H9 (cell line): ENCODE measurements around the gene ADAMTS6. TPM values are rescaled to one million over a fixed set of nuclear protein-coding genes. Genes with fewer than 3 reads are reported as not detected.

ENCODE experiments used
- DNase-seq: peaks from one replicate; pipeline ENCODE4 v3.0.0-alpha.2; 2017
- H2AFZ ChIP-seq: one replicate; pipeline ENCODE4 v1.6.1; 2013; ENCODE audit warnings: mild to moderate bottlenecking, low read length, control low read depth, moderate library complexity
- H2AK5ac ChIP-seq: 2 replicates; pipeline ENCODE4 v1.6.1; 2013; ENCODE audit warnings: low read length, control low read depth, mixed read lengths; ENCODE audit not compliant: insufficient read length
- H2BK120ac ChIP-seq: one replicate; pipeline ENCODE4 v1.6.1; 2013; ENCODE audit warnings: low read depth, mild to moderate bottlenecking, low read length, control low read depth, inconsistent platforms; ENCODE audit not compliant: poor library complexity, severe bottlenecking
- H2BK12ac ChIP-seq: 2 replicates; pipeline ENCODE4 v1.6.1; 2013; ENCODE audit warnings: low read length, control low read depth, mixed read lengths, low read depth; ENCODE audit not compliant: insufficient read length
- H2BK15ac ChIP-seq: 2 replicates; pipeline ENCODE4 v1.6.1; 2013; ENCODE audit warnings: low read depth, low read length, control low read depth
- H2BK20ac ChIP-seq: one replicate; pipeline ENCODE4 v1.6.1; 2013; ENCODE audit warnings: low read depth, mild to moderate bottlenecking, low read length, control low read depth, inconsistent platforms; ENCODE audit not compliant: poor library complexity, severe bottlenecking
- H2BK5ac ChIP-seq: 2 replicates; pipeline ENCODE4 v1.6.1; 2013; ENCODE audit warnings: low read length, control low read depth, mixed read lengths; ENCODE audit not compliant: insufficient read length
- H3K14ac ChIP-seq: 2 replicates; pipeline ENCODE4 v1.6.1; 2013; ENCODE audit warnings: low read length, control low read depth; ENCODE audit not compliant: insufficient read depth
- H3K18ac ChIP-seq: 2 replicates; pipeline ENCODE4 v1.6.1; 2013; ENCODE audit warnings: low read depth, mild to moderate bottlenecking, mixed read lengths, low read length, control low read depth; ENCODE audit not compliant: insufficient read length
- H3K23ac ChIP-seq: 2 replicates; pipeline ENCODE4 v1.6.1; 2013; ENCODE audit warnings: low read length, control low read depth, mixed read lengths, low read depth; ENCODE audit not compliant: insufficient read length
- H3K23me2 ChIP-seq: 2 replicates; pipeline ENCODE4 v1.6.1; 2013; ENCODE audit warnings: low read depth, mild to moderate bottlenecking, mixed read lengths, low read length, control low read depth; ENCODE audit not compliant: insufficient read length, poor library complexity, severe bottlenecking
- H3K27ac ChIP-seq: 2 replicates; pipeline ENCODE4 v1.5.1; 2013; ENCODE audit warnings: low read length, control low read depth, mixed read lengths, low read depth; ENCODE audit not compliant: insufficient read length
- H3K27me3 ChIP-seq: 2 replicates; pipeline ENCODE4 v1.6.1; 2013; ENCODE audit warnings: low read length, control low read depth, inconsistent platforms; ENCODE audit not compliant: insufficient read depth
- H3K4ac ChIP-seq: 2 replicates; pipeline ENCODE4 v1.6.1; 2013; ENCODE audit warnings: low read depth, mild to moderate bottlenecking, control low read depth, inconsistent platforms, low read length, moderate library complexity
- H3K4me1 ChIP-seq: 2 replicates; pipeline ENCODE4 v1.6.1; 2013; ENCODE audit warnings: low read length, control low read depth, inconsistent platforms; ENCODE audit not compliant: insufficient read depth
- H3K4me2 ChIP-seq: 2 replicates; pipeline ENCODE4 v1.6.1; 2013; ENCODE audit warnings: low read length, control low read depth, mixed read lengths; ENCODE audit not compliant: insufficient read length, insufficient read depth
- H3K56ac ChIP-seq: 2 replicates; pipeline ENCODE4 v1.6.1; 2013; ENCODE audit warnings: low read depth, mild to moderate bottlenecking, mixed read lengths, low read length, control low read depth; ENCODE audit not compliant: insufficient read length
- H3K79me1 ChIP-seq: 2 replicates; pipeline ENCODE4 v1.6.1; 2013; ENCODE audit warnings: low read depth, mild to moderate bottlenecking, moderate library complexity, low read length, control low read depth, inconsistent platforms; ENCODE audit not compliant: insufficient read depth, poor library complexity, severe bottlenecking
- H3K79me2 ChIP-seq: 2 replicates; pipeline ENCODE4 v1.6.1; 2013; ENCODE audit warnings: low read length, control low read depth, inconsistent platforms; ENCODE audit not compliant: insufficient read depth
- H3K9ac ChIP-seq: 2 replicates; pipeline ENCODE4 v1.6.1; 2013; ENCODE audit warnings: low read length, control low read depth, mixed read lengths; ENCODE audit not compliant: insufficient read length; ENCODE audit errors: extremely low read depth
- H3K9me3 ChIP-seq: one replicate; pipeline ENCODE4 v1.6.1; 2013; ENCODE audit warnings: low read depth, low read length, inconsistent platforms; ENCODE audit not compliant: control insufficient read depth
- H3T11ph ChIP-seq: one replicate; pipeline ENCODE4 v1.6.1; 2013; ENCODE audit warnings: mild to moderate bottlenecking, low read length, control low read depth, inconsistent platforms
- H4K20me1 ChIP-seq: one replicate; pipeline ENCODE4 v1.6.1; 2013; ENCODE audit not compliant: control insufficient read depth, insufficient read length, insufficient read depth
- H4K5ac ChIP-seq: 2 replicates; pipeline ENCODE4 v1.6.1; 2013; ENCODE audit warnings: low read depth, mild to moderate bottlenecking, mixed read lengths, low read length, control low read depth; ENCODE audit not compliant: insufficient read length
- H4K8ac ChIP-seq: replicated peaks from 2 replicates; pipeline ENCODE4 v1.6.1; 2013; ENCODE audit warnings: low read length, control low read depth, mixed read lengths, low read depth; ENCODE audit not compliant: insufficient read length
- H4K91ac ChIP-seq: 2 replicates; pipeline ENCODE4 v1.6.1; 2013; ENCODE audit warnings: low read depth, mild to moderate bottlenecking, moderate library complexity, mixed read lengths, low read length, control low read depth; ENCODE audit not compliant: insufficient read length
- H3K27ac Mint-ChIP-seq, 3 experiments: 2 replicates in 2 of 3; 3 replicates in 1 of 3; pipeline ENCODE4 v1.8.0; 2020 to 2021; ENCODE audit warnings: mixed read lengths in 3 of 3, mild to moderate bottlenecking in 1 of 3, moderate library complexity in 1 of 3
- H3K27me3 Mint-ChIP-seq: 2 replicates; pipeline ENCODE4 v1.8.0; 2021; ENCODE audit warnings: low read depth, mild to moderate bottlenecking, moderate library complexity, mixed read lengths
- H3K36me3 Mint-ChIP-seq, 3 experiments: 2 replicates in 2 of 3; 3 replicates in 1 of 3; pipeline ENCODE4 v1.8.0; 2020 to 2021; ENCODE audit warnings: low read depth in 3 of 3, mixed read lengths in 3 of 3; ENCODE audit not compliant: insufficient read depth in 1 of 3
- H3K4me1 Mint-ChIP-seq, 2 experiments: 2 replicates each; pipeline ENCODE4 v1.8.0; 2020; ENCODE audit warnings: mixed read lengths in 2 of 2
- H3K4me3 Mint-ChIP-seq, 2 experiments: 2 replicates in 1 of 2; 3 replicates in 1 of 2; pipeline ENCODE4 v1.8.0; 2020 to 2021; ENCODE audit warnings: mild to moderate bottlenecking in 2 of 2, mixed read lengths in 2 of 2, moderate library complexity in 1 of 2
- H3K9me3 Mint-ChIP-seq, 2 experiments: 2 replicates in 1 of 2; 3 replicates in 1 of 2; pipeline ENCODE4 v1.8.0; 2020; ENCODE audit warnings: mild to moderate bottlenecking in 2 of 2, mixed read lengths in 2 of 2, moderate library complexity in 1 of 2
- WGBS: extraction: QIAGEN DNeasy Blood & Tissue Kit; methylation state at CpG from one replicate; pipeline ENCODE4 v1.1.7; 2013; ENCODE audit warnings: missing lambda C conversion rate, low lambda C conversion rate, mixed read lengths; ENCODE audit not compliant: insufficient read length; ENCODE audit errors: extremely low coverage; 5-methylcytosine and 5-hydroxymethylcytosine counted together
- total RNA-seq: library from RNA; stranded (reverse); gene quantifications from 2 replicates; pipeline ENCODE4 v1.2.1, GENCODE V29; 2021
- TF ChIP-seq, protein P1 (sequence below): fragments of 200-600 bp; sonication (generic); conservative IDR thresholded peaks from 3 replicates; pipeline ENCODE4 v1.8.0; 2021; ENCODE audit warnings: antibody characterized with exemption, mild to moderate bottlenecking

The ADAMTS6 gene
- total RNA-seq, 1 experiment from 2014 or later: 0.33 TPM

DNA sequence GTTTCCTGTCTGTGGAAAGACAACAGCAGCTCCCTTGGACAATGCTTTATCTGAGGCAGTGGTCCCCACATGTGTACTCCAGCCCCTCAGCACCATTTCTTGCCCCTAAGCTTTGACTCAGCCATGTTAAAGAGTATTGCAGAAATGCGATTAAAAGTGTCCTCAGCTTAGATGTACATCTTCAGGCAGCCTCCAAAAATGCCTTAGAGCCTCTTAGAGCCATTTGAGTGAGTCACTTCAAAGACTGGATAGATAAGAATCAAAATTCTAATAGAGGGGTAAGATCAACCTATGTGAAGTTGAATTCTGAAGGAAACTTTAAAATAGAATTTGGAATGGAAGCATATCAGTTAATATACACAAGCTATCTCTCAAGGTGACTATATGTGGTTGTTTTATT, 296.3 kb downstream of the ADAMTS6 start:
- Histone ChIP-seq H3K23ac (no peak overlapping the region), H3T11ph (no peak overlapping the region), H4K8ac (no peak overlapping the region), H3K14ac (no peak overlapping the region), H3K4ac (no peak overlapping the region), H2AFZ (no peak overlapping the region), H3K23me2 (no peaks in the 10 kb centered on the region), H3K79me1 (no peaks in the 10 kb centered on the region), H3K4me1 (no peaks in the 10 kb centered on the region), H2BK120ac (no peak overlapping the region), H3K9me3 (no peaks in the 10 kb centered on the region), H2BK5ac (no peak overlapping the region), H4K91ac (no peak overlapping the region), H2BK20ac (no peak overlapping the region), H3K56ac (no peak overlapping the region), H3K27ac (no peak overlapping the region), H3K18ac (no peak overlapping the region), H3K9ac (no peak overlapping the region), H2BK12ac (no peak overlapping the region), H3K4me2 (no peak overlapping the region), H3K79me2 (no peaks in the 10 kb centered on the region), H4K20me1 (no peaks in the 10 kb centered on the region), H2AK5ac (no peak overlapping the region), H2BK15ac (no peak overlapping the region), H4K5ac (no peak overlapping the region), H3K27me3 (no peaks in the 10 kb centered on the region)
- no peaks in the 10 kb centered on the region for H3K27me3 Mint-ChIP-seq
- WGBS: no CpG with 5 or more reads among the region's 1 CpG
- H3K4me3 Mint-ChIP-seq: no peak overlapping the region
- H3K4me1 Mint-ChIP-seq: peaks cover 9 to 13% of the 10 kb centered on the region in 2 experiments
- H3K9me3 Mint-ChIP-seq: no peaks in the 10 kb centered on the region
- H3K27ac Mint-ChIP-seq: no peak overlapping the region
- TF ChIP-seq, protein P1, sequence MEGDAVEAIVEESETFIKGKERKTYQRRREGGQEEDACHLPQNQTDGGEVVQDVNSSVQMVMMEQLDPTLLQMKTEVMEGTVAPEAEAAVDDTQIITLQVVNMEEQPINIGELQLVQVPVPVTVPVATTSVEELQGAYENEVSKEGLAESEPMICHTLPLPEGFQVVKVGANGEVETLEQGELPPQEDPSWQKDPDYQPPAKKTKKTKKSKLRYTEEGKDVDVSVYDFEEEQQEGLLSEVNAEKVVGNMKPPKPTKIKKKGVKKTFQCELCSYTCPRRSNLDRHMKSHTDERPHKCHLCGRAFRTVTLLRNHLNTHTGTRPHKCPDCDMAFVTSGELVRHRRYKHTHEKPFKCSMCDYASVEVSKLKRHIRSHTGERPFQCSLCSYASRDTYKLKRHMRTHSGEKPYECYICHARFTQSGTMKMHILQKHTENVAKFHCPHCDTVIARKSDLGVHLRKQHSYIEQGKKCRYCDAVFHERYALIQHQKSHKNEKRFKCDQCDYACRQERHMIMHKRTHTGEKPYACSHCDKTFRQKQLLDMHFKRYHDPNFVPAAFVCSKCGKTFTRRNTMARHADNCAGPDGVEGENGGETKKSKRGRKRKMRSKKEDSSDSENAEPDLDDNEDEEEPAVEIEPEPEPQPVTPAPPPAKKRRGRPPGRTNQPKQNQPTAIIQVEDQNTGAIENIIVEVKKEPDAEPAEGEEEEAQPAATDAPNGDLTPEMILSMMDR: no peak
- H3K36me3 Mint-ChIP-seq: no peaks in the 10 kb centered on the region; a peak in 1 of 7 replicates
- DNase-seq: no peak
